NT2/D1 (cell line): ENCODE results near the gene SNW1.

Experiments used
- SUZ12 ChIP-seq: IDR thresholded peaks from 2 replicates; pipeline ENCODE4 v1.6.1; 2011; ENCODE audit not compliant: insufficient read length, insufficient read depth; ENCODE audit errors: extremely low read depth
- YY1 ChIP-seq: IDR thresholded peaks from 2 replicates; pipeline ENCODE4 v1.6.1; 2011; ENCODE audit not compliant: insufficient read length, insufficient read depth
- ZNF274 ChIP-seq: IDR thresholded peaks from 2 replicates; pipeline ENCODE4 v1.6.1; 2011; ENCODE audit warnings: mild to moderate bottlenecking, low read depth, low read length

- TF ChIP-seq YY1: no peak
- no peak for TF ChIP-seq SUZ12
- TF ChIP-seq ZNF274: no peak
These were observed 30.3 kb upstream of the SNW1 start for GRCh38 chr14:77791225-77791600.
